K562 (cell line): ENCODE results near the gene TLE3. TPM values are rescaled to one million over a fixed set of nuclear protein-coding genes. Genes with fewer than 3 reads are reported as not detected.

ENCODE experiments used
- RBM25 ChIP-seq: fragments of 200-400 bp; formaldehyde crosslinking; IDR thresholded peaks from 2 replicates; pipeline ENCODE4 v1.6.1; 2018; ENCODE audit warnings: low read length, low read depth, moderate library complexity; ENCODE audit not compliant: severe bottlenecking
- polyA plus RNA-seq, 8 experiments: library from polyadenylated mRNA; depleted of rRNA in 4 of 8; stranded (reverse) in 5 of 8; unstranded in 3 of 8; fragments of >200 nt; fragmentation: Nextera tagmentation in 2 of 8; fragmentation: Illumina TruSeq in 1 of 8; extraction: Ambion mirVana in 2 of 8; extraction: Trizol in 1 of 8; gene quantifications; 2 replicates each; pipeline versions ENCODE4 v1.2.1 to v1.2.3, GENCODE V29; 2011 to 2014; ENCODE audit warnings: inconsistent platforms in 1 of 8, missing spikeins in 1 of 8
- total RNA-seq, 7 experiments: library from RNA; depleted of rRNA in 6 of 7; stranded (reverse); fragments of >200 nt in 6 of 7; fragmentation: Illumina TruSeq in 2 of 7; extraction: Trizol in 2 of 7; gene quantifications; 2 replicates each; pipeline versions ENCODE4 v1.2.1 to v1.2.3, GENCODE V29; 2011 to 2021; ENCODE audit warnings: low replicate concordance in 1 of 7
- TF ChIP-seq, protein P1 (sequence below), 2 experiments: fragments of 450-650 bp in 1 of 2; sonication (generic) in 1 of 2; formaldehyde crosslinking in 1 of 2; IDR thresholded peaks; 2 replicates each; pipeline versions ENCODE4 v1.7.1 to v1.9.0; 2016 to 2022; ENCODE audit warnings: inconsistent platforms in 1 of 2, mild to moderate bottlenecking in 1 of 2, missing genetic modification reagents in 1 of 2
- TF ChIP-seq, protein P2 (sequence below): fragments of 450-650 bp; IDR thresholded peaks from 2 replicates; pipeline ENCODE4 v1.6.1; 2016; ENCODE audit warnings: antibody characterized with exemption
- TF ChIP-seq, protein P3 (sequence below): fragments of 200-600 bp; sonication (generic); IDR thresholded peaks from one replicate; pipeline ENCODE4 v1.6.1; 2012; ENCODE audit warnings: mild to moderate bottlenecking, low read depth, low read length, inconsistent platforms

TLE3 gene
- total and polyA plus RNA-seq, 9 of the 15 experiments (the other 6 are each of a cell fraction or from before 2014, with no cell fraction given), result 1.5 to 84.2 (median 14.1) TPM

DNA sequence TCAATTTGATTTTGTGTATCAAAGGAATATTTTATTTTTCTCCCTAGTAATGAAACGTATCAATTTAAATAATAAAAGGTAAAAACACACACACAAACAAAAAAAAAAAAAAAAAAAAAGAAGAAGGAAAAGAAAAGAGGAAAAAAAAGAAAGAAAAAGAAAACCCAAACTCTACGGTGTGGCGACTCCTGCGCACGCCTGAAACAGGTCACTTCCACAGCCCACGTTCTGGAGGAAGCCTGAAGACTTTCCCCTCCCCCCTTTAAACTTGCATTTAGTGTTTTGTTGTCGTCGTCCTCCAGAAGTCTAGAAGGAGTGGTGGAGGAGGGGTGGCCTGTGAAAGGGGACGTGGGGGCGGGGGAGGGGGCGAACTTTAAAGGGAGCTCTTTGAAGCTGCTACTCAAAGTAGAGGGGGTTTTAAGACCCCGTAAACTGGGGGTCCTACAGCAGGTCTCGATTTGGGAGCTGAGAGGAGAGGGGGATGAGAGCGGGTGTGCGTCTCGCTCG is 2.3 kb upstream of the TLE3 start (continued):
- TF ChIP-seq, protein P1, sequence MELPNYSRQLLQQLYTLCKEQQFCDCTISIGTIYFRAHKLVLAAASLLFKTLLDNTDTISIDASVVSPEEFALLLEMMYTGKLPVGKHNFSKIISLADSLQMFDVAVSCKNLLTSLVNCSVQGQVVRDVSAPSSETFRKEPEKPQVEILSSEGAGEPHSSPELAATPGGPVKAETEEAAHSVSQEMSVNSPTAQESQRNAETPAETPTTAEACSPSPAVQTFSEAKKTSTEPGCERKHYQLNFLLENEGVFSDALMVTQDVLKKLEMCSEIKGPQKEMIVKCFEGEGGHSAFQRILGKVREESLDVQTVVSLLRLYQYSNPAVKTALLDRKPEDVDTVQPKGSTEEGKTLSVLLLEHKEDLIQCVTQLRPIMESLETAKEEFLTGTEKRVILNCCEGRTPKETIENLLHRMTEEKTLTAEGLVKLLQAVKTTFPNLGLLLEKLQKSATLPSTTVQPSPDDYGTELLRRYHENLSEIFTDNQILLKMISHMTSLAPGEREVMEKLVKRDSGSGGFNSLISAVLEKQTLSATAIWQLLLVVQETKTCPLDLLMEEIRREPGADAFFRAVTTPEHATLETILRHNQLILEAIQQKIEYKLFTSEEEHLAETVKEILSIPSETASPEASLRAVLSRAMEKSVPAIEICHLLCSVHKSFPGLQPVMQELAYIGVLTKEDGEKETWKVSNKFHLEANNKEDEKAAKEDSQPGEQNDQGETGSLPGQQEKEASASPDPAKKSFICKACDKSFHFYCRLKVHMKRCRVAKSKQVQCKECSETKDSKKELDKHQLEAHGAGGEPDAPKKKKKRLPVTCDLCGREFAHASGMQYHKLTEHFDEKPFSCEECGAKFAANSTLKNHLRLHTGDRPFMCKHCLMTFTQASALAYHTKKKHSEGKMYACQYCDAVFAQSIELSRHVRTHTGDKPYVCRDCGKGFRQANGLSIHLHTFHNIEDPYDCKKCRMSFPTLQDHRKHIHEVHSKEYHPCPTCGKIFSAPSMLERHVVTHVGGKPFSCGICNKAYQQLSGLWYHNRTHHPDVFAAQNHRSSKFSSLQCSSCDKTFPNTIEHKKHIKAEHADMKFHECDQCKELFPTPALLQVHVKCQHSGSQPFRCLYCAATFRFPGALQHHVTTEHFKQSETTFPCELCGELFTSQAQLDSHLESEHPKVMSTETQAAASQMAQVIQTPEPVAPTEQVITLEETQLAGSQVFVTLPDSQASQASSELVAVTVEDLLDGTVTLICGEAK (IDR thresholded peaks at IDR 0.05), result 0 out of 2 replicates have a peak, but pooled peaks have one; percentile 46
- TF ChIP-seq, protein P1 (CRISPR knock-in tag; IDR thresholded peaks at IDR 0.05), result no peak
- TF ChIP-seq RBM25, result no peak
- TF ChIP-seq, protein P2, sequence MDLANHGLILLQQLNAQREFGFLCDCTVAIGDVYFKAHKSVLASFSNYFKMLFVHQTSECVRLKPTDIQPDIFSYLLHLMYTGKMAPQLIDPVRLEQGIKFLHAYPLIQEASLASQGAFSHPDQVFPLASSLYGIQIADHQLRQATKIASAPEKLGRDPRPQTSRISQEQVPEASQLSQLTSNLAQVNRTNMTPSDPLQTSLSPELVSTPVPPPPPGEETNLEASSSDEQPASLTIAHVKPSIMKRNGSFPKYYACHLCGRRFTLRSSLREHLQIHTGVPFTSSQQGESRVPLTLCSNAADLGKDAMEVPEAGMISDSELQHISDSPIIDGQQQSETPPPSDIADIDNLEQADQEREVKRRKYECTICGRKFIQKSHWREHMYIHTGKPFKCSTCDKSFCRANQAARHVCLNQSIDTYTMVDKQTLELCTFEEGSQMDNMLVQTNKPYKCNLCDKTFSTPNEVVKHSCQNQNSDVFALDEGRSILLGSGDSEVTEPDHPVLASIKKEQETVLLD, result 0 out of 2 replicates have a peak, but pooled peaks have one; percentile 34
- TF ChIP-seq, protein P3, sequence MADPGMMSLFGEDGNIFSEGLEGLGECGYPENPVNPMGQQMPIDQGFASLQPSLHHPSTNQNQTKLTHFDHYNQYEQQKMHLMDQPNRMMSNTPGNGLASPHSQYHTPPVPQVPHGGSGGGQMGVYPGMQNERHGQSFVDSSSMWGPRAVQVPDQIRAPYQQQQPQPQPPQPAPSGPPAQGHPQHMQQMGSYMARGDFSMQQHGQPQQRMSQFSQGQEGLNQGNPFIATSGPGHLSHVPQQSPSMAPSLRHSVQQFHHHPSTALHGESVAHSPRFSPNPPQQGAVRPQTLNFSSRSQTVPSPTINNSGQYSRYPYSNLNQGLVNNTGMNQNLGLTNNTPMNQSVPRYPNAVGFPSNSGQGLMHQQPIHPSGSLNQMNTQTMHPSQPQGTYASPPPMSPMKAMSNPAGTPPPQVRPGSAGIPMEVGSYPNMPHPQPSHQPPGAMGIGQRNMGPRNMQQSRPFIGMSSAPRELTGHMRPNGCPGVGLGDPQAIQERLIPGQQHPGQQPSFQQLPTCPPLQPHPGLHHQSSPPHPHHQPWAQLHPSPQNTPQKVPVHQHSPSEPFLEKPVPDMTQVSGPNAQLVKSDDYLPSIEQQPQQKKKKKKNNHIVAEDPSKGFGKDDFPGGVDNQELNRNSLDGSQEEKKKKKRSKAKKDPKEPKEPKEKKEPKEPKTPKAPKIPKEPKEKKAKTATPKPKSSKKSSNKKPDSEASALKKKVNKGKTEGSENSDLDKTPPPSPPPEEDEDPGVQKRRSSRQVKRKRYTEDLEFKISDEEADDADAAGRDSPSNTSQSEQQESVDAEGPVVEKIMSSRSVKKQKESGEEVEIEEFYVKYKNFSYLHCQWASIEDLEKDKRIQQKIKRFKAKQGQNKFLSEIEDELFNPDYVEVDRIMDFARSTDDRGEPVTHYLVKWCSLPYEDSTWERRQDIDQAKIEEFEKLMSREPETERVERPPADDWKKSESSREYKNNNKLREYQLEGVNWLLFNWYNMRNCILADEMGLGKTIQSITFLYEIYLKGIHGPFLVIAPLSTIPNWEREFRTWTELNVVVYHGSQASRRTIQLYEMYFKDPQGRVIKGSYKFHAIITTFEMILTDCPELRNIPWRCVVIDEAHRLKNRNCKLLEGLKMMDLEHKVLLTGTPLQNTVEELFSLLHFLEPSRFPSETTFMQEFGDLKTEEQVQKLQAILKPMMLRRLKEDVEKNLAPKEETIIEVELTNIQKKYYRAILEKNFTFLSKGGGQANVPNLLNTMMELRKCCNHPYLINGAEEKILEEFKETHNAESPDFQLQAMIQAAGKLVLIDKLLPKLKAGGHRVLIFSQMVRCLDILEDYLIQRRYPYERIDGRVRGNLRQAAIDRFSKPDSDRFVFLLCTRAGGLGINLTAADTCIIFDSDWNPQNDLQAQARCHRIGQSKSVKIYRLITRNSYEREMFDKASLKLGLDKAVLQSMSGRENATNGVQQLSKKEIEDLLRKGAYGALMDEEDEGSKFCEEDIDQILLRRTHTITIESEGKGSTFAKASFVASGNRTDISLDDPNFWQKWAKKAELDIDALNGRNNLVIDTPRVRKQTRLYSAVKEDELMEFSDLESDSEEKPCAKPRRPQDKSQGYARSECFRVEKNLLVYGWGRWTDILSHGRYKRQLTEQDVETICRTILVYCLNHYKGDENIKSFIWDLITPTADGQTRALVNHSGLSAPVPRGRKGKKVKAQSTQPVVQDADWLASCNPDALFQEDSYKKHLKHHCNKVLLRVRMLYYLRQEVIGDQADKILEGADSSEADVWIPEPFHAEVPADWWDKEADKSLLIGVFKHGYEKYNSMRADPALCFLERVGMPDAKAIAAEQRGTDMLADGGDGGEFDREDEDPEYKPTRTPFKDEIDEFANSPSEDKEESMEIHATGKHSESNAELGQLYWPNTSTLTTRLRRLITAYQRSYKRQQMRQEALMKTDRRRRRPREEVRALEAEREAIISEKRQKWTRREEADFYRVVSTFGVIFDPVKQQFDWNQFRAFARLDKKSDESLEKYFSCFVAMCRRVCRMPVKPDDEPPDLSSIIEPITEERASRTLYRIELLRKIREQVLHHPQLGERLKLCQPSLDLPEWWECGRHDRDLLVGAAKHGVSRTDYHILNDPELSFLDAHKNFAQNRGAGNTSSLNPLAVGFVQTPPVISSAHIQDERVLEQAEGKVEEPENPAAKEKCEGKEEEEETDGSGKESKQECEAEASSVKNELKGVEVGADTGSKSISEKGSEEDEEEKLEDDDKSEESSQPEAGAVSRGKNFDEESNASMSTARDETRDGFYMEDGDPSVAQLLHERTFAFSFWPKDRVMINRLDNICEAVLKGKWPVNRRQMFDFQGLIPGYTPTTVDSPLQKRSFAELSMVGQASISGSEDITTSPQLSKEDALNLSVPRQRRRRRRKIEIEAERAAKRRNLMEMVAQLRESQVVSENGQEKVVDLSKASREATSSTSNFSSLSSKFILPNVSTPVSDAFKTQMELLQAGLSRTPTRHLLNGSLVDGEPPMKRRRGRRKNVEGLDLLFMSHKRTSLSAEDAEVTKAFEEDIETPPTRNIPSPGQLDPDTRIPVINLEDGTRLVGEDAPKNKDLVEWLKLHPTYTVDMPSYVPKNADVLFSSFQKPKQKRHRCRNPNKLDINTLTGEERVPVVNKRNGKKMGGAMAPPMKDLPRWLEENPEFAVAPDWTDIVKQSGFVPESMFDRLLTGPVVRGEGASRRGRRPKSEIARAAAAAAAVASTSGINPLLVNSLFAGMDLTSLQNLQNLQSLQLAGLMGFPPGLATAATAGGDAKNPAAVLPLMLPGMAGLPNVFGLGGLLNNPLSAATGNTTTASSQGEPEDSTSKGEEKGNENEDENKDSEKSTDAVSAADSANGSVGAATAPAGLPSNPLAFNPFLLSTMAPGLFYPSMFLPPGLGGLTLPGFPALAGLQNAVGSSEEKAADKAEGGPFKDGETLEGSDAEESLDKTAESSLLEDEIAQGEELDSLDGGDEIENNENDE, result no peak
